T-helper 2 cell (primary cell): ENCODE data around the gene MAP2.

ENCODE experiments used
- DNase-seq, 5 experiments: peaks; one replicate each; pipeline versions ENCODE4 v3.0.0 to v3.0.0-alpha.2; 2012 to 2022

Gene MAP2

DNA sequence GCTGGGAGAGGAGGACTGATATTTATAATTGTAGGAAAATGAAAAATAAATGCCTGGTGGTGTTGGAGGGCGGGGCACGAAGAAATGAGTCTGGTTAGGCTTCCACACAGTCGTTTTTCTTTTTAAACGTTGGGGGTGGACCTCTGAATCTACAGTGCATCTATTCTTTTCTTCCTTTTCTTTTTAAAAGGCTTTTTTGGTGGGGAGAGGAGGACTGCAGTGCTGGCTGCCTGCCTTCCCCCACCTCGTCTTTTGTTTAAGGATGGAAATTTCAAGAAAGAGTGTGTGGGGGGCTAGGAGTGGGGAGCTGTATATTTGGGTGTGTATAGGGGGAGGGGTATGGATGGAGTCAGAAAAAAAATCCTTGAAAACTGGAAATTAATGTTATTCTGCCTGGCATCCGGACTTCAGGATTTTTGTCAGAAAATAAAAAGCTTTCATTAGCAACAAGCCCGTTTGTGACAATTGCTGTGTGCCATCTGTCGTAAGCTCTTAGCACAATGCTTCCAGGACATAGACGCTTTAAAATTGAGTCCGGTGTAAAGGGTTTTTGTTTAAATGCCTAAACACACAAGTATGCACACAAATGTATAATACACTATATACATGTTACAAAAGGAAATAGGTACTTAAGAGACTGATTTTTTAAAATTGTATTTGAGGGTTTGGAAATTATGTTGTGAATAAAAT is 1.1 kb downstream of the MAP2 start:
- no peak for DNase-seq

DNA sequence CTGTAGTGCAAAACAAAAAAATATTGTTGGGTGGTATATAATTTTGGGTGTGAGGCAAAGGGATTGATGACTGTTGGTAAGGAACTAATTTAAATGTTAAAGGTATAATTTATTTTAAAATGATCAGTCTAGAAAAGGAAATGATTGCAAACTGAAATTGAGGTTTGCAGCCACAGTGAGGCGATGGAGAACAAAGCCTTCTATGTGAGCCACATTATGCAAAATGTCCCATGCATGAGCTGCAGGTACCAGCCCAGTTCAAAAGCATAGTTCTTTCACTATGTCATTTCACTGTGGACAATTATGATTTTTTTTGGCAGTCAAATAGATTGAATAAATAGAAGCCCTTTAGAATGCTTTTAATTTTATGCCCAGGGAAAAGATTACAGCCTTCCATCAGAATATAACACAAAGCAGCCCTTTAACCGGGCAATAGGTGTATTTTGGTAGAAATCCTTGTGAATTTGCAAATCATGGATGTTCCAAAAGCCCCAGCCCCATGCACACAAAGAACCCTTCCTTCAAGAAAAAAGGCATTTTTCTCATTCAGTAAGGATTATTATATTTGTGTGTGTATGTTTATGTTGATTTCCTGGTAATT is 1.7 kb downstream of the MAP2 start:
- DNase-seq, result peak in 1 of 5 experiments; percentile 10

DNA sequence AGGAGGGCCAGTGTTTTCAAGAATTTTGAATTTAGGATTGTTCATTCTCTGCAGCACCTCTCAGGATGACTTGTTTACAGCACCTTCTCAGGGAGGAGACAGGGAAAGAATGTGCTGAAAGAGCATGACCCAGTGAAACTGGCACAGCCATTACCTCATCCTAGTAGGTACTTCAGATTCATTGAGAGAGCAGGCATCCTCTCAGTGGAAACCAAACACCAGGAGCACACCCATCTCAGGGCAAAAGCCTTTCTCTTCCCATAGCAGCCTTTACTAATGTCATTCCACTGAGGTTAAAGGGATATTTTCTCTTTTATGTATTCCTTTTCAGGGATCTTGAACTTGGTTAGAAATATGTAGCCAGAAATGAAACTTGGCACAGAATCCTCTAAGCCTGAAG is 2.6 kb downstream of the MAP2 start:
- DNase-seq, result no peak

DNA sequence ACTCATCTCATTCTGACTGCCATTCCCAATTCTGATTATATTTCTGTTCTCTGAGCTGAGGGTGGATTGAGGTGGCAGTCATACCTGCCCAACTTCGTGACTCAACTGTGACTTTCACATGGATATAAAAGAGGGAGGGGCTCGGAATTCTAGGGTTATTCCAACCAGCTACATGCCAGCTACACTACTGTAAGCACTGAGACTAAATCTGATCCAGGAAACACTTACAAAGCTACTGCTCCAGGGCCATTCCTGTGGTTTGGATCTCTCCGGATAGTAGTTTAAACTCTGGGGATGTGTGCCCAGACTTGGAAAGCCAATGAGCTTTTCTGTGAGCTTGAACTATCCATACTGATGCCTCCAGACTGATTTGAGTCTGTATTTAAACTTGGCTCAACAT is 7.9 kb downstream of the MAP2 start:
- no peak for DNase-seq

DNA sequence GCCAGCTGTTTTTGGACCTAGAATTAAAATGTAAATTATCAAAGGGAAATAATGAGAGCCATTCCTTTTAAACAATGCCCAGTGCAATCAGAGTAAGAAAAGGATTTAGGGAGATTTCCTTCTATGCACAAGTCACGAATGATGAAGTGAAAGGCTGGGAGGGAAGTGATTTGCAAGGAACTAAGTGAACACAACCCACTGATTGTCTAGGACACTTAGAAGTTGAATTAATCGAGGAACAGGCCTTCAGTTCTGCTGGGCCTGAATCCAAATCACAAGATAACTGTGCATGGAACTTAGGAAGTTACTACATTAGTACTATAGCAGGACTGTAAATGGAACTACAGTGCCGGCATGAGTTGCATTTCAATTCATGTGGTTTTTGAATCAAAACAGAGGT is 17.7 kb downstream of the MAP2 start:
- no peak for DNase-seq

DNA sequence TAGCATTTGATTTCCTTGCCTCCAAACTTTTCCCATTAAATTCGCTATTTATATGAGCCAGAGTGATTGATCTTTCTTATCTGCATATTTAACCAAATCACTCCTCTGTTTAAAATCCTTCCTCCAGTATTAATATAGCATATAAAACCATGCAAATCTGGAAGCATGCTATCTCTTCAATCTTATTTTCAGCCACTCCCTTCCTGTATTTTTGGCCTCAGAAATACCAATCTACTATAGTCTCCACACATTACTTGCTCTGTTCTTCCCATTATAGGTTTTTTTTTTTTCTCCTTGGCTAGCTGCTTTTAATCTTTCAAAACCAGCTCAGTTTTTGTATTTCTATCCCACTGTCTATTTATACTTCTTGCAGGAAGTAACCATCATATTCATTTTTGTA is 19.1 kb downstream of the MAP2 start:
- DNase-seq, result no peak

DNA sequence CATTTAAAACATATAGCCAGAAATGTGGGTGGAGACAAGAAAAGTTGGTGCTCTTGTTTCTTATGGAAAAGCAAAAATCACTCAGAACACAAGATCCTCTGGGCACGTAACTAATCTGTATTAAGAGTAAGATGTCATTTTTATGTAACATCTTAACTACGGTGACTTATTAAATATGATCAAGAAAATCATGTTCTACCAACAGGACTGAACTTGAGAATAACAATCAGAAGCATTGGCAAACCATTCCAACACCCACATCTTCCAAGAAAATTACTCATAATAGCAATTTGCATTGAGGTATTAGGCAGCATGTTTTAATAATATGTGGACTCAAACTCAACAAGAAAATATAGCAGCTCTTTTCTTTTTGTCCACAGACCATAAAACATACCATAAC is 21.6 kb downstream of the MAP2 start:
- DNase-seq, result no peak

DNA sequence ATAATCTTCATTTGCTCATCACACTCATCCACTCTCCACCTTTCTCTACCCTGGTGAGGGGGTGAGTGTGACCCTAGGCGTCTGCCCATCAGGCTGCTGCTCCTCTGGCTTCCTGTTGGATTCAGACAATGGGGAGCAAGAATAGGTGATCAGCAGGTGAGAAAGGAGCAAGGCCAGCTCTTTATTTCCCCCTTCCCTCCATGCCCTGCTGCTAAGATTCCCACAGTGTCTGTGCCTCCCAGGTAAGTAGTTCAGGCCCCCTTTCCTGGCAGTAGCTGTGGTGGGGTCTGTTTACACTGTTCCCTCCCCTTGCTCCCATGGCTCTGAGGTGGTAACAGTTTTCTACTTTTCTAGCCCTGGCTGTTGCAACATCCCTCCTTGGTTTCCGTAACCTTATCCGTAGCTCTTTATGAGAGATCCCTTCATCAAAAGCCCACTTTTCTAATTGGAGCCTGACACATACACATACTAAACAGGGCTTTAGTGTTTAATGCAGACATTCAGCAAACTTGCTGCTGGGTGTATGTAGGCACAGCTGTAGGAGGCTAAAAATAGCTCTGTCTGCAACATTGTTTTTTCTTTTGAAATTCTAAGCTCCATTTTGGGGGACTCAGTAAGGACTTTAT is 27.5 kb downstream of the MAP2 start:
- no peak for DNase-seq

DNA sequence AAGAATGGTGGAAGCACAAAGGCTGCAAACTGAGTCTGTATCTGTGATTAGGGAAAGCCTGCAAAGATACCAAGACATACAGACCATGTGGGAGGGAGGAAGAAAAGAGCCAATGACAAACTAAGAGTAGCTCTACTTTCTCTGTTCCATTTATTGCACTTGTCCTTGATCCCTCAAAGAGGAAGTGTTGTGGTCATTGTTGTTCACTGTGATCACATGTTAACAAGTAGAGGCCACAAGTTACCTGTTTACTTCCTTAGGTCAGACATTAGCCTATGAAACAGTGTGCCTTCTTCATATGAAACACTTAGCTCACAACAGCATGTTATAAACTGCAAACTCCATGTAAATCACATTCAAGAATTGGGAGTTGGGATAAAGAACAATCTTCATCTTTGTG is 32.6 kb downstream of the MAP2 start:
- DNase-seq, result no peak

DNA sequence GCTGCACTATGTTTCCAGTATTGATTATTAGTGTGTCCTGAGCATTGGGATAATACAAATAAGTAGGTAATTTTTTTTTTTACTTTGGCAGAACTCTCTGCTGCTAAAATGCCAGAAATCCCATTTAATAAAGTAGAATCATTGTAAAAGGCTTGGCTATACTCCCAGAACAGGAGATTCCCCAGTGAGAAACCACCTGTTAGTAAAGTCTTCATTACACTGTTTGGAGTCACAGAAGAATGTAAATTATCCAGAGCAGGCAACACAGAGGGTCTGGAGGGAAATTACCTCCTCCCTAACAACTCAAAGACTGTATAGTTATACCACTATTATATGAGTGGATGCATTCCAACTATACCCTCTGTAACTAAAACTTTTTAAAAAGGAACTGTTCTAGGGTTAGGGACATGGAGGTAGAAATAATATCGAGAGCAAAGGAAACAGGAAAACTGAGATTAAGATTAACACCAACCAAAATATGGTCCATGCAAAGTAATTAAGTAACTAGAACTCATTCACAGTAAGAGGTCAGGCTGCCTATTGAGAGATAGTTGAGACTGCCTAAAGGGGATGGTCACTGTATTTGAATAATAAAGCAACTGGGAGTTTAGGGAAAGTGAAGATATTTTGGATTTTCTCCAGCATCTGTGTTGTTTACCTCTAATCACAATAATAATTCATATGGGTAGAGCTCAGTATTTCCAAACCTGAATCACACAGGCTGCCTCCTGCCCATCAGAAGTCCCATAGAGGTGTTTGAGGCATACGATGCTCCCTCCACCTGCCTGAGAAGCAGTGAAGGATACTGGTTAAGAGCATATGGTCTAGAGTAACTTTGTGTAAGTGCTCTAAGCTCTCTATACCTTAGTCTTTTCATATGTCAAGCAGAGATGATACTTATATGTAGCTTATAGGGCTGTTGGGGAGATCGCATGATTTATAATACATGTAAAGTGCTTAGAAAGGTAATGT is 34.4 kb downstream of the MAP2 start:
- DNase-seq, result no peak

DNA sequence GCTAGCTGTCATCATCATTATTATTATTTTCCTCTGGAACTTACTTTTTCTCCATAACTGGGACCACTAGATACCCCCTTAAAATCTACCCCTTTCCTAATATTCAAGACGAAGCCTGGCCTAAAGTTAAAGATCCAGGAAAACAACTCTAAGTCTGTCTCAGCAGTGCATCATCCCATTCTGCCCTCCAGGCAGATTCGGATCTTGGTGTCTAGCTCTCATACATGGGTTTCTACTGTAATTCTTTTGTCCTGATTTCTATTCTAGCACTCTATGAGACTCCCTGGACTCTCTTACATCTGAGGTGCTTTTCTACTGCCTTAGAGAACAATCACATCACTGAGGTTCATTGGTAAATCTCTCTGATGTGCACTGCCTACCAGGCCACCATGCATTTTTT is 35.5 kb downstream of the MAP2 start:
- no peak for DNase-seq

DNA sequence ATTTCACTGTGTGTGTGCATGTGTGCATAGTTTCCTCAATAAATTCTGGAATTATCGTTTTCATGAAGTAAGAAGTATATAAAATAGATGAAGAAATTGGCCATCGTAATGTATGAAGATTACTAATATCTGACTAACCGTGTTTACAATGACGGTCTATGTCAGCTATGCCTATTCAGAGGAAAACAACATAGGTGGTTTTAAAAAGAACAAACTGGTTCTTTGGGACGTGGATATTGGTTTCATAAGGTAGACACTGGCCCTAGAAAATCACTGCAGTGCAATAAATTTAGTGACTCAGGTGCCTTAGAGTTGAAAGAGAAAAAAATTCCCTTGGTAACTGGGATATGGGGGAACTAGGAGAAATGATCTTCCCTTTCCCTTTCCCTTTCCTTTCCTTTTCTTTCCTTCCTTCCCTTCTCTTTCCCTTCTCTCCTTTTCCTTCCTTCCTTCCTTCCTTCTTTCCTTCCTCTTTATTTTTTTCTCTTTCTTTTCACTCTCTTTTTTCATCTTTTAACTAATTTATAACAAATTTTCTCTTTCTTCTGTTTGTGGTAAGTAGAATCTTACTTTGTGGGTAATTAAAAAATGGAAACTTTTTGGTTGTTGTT is 36.4 kb downstream of the MAP2 start:
- no peak for DNase-seq

DNA sequence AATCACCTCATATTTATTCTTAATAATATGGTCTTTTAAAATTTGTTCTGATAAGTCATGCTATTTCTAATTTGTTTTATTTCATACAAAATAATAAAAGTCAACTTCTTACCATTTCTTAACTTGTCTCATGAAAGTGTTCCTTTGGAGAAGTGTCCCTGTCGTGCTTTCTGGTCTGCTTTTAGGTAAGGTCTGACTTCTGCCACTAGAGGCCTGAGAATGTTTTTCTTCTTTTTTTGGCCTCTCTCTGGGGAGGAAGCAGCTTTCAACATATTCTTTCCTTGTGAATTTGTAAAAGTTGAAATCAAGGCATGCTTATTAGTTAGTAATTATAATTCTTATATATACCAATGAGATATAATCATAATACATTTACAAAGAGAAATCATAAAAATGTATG is 39.4 kb downstream of the MAP2 start:
- DNase-seq, result no peak

DNA sequence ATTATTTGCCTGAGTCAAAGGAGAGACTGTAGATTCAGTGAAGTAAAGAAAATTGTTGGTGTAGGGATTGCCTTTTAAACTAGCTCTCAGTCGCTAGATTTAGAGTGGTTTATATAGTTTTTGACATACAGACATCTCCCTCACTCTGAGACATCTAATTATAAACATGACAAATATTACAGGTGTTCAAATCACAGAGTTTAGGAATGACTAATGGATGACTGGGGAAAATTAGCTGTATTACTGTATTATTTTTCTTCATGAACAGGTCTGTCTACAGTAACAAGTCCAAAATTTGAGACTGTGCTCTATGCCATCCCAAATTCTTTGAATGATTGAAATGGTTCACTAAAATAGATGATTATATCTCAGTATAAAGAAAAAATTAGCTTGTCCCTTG is 40.0 kb downstream of the MAP2 start:
- DNase-seq, result no peak

DNA sequence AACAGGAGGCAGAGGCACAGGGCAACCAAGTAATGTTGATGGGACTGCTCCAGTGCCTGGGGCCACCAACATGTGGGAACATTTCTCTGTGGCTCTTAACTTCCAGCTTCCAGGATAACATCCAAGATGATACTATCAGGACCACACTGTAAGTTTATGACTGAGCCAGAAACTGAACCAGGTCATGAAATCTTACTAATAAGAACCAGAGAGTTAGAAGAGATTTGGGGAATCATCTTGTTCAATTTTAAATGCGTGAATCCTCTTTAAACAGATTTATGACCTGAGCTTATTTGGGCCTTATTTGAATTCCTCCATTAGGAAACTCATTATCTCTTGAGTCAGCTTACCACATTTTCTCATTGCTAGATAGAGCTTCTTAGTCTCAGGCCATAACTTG is 45.0 kb downstream of the MAP2 start:
- no peak for DNase-seq

DNA sequence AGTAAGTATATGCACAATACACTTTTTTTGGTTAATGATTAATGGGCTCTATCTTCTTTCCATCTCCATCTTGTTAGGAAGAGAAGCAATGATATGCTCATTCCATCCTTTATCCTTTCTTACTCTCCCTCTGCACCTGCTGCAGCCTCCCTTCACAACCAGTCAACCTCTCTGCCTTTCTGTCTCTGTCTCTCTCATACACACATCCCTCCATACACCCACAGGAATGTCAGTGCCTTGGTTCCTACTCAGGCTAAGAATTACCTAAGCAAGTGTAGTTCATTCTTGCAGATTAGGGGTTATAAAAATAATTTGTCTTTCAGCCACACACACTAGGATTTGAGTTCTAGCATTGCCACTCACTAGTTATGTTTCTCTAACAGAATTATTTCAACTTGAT is 45.6 kb downstream of the MAP2 start:
- no peak for DNase-seq

DNA sequence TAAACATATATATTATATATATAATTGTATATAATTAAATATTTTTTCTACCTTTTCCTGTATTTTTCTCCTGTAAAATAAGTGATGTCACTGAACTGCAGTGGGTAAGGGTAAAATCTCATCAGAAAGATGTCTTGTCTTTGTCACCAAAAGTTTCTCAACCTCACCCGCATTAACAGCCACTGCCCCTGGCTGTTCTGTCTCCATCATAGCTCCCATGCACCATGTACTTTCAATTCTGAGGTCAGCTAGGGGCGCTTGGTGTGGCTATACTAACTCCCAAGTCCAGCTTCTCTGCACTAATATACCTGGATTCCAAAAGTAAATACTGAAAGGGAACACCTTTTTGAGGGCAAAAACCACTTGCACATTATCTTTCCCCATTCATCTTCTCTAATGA is 46.6 kb downstream of the MAP2 start:
- DNase-seq, result no peak

DNA sequence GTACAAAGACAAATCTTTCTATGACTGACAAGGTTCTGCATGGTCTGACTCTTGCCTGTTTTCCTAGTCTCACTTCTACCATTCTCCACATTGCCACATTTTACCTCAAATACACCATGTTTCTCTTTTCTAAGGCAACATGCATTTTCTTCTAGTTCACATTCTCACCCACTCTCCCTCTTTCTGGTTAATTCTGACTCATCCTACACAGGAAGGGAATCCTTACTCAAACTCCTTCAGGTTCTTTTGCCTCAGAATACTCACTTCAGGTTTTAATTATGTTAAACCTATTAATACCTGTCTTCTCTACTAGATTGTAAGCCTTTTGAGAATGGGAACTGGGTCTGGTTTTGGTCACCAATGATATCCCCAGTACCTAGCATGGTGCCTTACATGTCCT is 47.2 kb downstream of the MAP2 start:
- DNase-seq, result no peak

DNA sequence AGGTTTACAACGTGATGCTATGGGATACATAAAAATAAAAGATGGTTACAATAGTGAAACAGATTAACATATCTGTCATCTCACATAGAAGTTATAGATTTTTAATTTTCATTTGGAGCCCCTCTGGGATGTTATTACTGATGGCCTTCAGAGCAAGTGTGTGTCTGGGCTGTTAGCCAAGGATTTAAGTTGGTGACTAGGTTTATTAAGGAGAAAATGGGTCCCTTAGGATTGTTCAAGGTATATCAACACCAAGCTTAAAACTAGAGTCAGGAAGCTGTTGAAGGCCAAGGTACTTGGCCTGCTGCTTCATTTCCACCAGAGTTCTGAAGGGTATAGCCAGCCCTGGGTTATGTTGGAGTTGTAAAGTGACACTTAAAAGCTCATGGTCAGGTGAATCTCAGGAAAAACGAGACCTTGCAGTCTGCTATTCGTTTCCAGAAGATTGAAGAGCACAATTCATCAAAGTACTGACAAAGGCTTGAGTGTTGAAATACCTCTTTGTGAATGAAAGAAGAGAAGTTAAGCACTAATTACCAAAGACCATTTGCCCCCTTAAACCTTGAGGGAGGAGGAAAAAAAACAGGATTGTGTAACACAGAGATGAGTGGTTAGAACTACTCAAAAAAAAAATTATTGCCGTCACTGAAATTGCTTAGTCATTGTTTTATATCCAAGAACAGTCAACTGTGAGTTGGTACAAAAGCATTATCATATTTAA is 48.4 kb downstream of the MAP2 start:
- DNase-seq, result no peak

DNA sequence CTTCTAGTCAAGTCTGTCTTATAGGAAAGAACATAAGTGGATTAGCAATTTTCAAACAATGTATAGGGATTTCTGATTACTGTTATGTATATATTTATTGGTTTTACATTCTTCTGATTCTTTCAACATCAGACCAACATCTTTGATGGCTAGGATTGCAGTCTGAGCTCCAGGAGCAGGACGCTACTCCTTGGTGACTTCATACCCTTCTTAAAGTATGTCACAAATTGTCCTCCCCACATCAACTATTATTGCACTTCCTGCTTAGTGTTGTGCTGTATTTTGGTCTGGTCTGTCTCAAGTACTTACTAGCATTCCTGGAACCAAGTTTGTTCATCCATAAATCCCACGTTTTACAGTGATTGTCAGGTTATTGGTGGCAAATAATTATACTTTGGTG is 49.0 kb downstream of the MAP2 start:
- no peak for DNase-seq

DNA sequence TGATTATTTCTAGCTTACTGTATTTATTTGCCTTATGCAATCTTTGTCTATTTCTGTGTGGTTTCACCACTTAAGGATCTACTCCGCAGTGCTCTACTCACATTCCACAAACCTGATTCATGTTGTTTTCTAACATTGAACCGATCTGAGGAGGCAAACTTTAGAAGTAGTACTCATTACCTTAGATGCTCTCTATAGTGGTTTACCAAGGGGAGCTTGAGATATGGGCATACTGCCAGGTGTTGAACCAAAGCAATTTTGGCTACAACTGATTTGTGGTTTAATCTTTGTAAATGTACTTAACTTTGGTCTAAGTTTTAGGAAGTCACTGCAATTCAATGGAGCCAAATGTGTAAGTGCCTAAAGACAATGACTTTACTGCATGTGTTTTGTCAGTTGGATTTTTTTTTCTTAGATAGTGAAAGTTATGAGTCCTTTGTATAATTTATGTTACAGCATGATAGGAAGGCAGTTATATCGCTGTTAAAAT is 50.1 kb downstream of the MAP2 start:
- DNase-seq, result no peak

DNA sequence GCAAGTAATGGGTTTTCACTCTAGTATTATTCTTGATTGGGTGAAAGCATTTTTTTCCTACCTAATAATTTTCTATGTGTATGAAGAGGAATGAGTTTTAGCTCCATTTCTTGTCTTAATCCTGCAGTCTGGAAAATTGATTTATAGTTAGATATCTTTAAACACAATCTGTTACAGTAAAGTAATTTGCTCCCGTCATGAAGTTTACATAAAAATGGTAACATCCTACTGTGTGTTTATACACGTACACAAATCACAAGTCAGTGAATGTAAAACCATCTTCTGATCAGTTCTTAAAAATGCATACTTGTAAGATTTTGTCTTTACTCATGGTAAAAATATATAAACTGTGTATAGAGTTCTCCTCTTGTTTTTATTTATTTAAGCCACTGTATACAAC is 51.1 kb downstream of the MAP2 start:
- no peak for DNase-seq
